Hematopoietic multipotent progenitor cell treated with erythropoietin and hydrocortisone succinate and interleukin-3 and kit ligand, for 6 days (in vitro differentiated cells): Measurements from ENCODE around the gene FUT9.
"Not testable (repeated sequence)": the region's sequence is repeated elsewhere in the genome, so short reads cannot be mapped to it uniquely, and the experiment has no call there.

Experiments used
- DNase-seq: peaks from one replicate; pipeline ENCODE4 v3.0.0-alpha.2; 2015

FUT9 gene

GRCh38 chr6:96194675-96195074 lies 178.9 kb downstream of the FUT9 start:
- DNase-seq = no peak

- DNase-seq = no peak
These were observed 179.5 kb downstream of the FUT9 start for GRCh38 chr6:96195272-96195671.

DNA sequence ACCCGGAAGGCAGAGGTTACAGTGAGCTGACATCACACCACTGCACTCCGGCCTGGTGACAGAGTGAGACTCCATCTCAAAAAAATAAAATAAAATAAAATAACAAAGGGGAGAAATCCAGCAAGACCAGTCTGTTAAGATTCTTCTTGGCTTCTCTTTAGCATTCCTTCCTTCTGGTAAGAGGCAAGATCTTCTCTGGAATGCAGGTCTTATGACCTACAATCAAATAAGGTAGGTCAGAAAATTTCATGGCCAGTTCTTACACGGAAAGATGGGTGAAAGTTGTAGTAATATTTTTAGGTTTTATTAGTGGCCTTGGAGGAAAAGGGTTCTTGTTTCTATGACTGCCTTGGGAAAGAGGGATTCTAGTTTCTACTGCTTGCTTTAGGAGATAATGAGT lies 180.9 kb downstream of the FUT9 start:
- DNase-seq = no peak

DNA sequence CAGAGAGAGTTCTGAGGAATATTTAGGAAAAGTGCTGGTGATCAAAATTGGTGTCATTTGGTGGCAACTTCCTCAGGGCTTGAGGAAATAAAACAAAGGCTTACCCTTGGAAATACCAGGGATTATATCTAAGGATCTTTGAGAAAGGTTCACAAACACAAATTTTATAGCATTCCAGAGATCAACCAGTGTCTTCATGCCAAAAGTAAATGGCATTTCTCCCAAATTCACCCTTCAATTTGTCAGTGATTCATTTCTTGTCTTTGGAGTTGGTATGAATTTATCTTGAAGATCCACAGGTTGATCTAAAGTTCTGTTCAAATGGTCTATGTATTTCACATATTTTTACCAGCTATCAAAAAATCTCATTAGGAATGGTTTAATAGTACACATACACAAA lies 181.5 kb downstream of the FUT9 start:
- no peak for DNase-seq

- DNase-seq = no peak
These were observed 186.8 kb downstream of the FUT9 start for GRCh38 chr6:96202571-96202970.

GRCh38 chr6:96211341-96211740 lies 195.6 kb downstream of the FUT9 start:
- DNase-seq = no peak

DNA sequence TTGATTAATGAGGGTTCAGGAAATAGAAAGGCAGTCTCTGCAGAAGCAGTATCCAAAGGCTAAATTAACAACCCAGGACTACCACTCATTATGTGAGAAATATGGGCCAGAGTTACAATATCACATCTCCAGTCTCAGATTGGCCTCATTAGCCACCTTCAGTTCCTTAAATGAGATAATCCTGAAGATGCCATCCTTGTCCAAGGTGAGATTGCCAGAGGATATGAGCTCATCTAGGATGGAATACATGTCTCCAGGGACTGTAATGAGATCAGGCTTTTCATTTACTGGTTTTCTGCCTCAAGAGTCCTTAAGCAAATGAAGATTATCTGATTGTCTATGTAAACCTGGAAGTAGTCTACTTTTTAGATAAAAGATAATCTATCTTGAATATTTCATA lies 196.3 kb downstream of the FUT9 start:
- no peak for DNase-seq

DNA sequence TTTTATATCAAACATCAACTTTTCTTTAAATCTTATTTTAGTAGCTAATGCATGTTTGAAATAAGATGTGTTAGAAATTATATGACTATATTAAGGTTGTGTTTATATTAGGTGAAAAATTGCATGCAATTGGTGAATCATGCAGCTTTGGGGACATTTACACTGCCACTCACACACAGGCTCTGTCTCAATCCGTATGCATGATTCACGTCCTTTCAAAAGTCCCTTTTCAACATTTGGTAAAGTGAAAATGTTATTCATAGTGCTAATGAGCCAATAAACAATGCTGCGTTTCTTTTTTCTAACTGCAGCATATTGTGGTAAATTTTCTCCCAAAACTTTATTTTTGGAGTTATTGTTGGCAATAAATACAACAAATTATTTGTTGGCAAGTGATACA lies 198.0 kb downstream of the FUT9 start:
- no peak for DNase-seq

GRCh38 chr6:96223695-96224094 lies 207.9 kb downstream of the FUT9 start:
- DNase-seq = no peak

GRCh38 chr6:96227135-96227534 lies 211.4 kb downstream of the FUT9 start:
- DNase-seq = no peak

DNA sequence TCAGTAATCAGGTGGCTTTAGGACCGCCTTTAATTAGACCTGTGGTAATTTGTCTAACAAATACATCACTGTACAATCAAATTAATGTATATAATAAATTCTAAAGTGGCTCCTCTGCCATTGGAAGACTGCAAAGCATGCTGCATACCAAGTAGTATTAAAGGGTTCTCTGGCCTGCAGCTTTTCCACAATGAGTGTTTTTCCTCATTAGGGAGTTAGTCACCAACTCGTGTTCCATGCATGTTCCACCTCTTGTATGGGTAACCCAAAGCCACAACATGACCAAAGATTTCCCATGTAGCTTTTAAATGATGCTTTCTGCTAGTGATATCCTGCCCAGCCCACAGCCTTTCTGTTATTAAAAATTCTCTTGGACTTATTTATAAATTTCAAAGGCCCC lies 218.7 kb downstream of the FUT9 start:
- no peak for DNase-seq

GRCh38 chr6:96235927-96236326 lies 220.2 kb downstream of the FUT9 start:
- DNase-seq = no peak

GRCh38 chr6:96236471-96236870 lies 220.7 kb downstream of the FUT9 start:
- no peak for DNase-seq

DNA sequence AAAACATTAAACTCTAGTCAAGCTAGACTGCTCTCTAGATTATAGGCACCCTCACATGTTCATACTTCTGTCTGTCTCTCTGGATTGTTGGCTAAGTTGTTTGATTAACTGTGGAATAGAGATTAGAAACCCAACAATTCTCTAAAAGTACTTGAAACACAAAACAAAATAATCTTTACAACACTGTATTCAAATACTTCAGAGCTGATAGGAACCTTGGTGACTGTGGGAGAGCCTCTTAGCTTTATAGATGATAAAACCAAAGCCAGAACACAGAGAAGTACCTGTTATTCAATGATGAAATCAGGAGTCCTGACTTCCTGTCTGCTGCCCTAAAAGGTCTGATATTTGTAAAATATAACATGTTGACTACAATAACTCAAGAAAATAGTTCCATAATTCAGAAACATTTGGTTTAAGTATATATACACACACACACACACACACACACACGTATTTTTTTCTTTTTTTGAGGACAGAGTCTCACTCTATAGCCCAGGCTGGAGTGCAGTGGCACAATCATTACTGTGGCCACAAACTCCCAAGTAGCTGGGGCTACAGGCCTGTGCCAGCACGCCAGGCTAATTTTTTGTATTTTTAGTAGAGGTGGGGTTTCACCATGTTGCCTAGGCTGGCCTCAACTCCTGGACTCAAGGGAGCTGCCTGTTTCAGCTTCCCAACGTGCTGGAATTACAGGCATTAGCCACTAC lies 222.0 kb downstream of the FUT9 start:
- DNase-seq = no peak

DNA sequence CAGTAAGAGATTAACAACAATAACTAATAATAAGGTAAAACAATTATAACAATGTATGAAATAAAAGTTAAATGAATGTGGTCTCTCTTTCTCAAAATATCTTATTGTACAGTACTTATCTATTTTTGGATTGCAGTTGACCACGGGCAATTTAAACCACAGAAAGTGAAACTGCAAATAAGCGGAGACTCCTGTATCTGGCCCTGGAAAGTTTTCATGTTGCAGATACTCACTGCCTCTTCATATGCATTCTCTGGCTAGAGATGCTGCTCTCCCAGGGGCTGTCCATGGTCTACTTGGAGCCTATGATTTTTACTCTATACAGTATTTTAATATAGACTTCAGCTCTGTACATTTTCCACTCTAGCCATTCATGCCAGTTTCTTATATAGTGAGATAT lies 230.8 kb downstream of the FUT9 start:
- DNase-seq = no peak

DNA sequence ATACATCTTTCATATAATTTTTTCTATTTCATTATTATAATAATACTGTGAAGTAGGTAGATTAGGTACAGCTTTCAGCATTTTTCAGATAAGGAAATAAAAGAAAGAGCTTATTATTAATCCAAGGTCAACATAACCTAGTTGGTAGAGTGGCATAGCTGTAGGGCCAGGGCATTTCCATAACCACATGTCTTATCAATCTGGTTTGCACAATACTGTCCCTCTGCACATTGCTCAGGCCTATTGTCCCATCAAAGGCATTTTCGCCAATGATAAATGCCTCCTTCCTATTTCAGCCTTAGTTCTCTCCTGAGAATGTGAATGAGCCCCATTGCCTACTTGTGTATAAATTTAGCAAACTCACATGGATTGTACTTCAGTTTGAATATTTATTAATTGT lies 234.0 kb downstream of the FUT9 start:
- DNase-seq = no peak

DNA sequence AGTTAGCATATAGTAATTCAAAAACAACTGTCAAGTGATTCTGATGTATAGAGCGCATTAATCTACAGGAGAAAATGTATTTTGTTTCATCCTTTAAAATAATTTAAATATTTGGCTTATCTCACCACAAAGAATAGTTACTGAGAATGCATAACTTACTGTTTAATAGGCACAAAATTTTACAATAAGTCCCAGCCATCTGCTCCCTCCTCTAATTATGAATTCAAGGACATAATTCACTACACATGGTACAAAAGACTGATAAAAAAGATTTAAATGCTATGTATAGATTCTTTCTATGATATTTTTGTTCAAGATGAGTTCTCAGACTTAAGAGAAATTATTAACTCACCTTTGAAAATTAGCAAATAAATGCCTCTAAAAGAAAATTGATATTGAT lies 242.0 kb downstream of the FUT9 start:
- DNase-seq = no peak

- not testable (repeated sequence) for DNase-seq
These were observed 245.1 kb downstream of the FUT9 start for GRCh38 chr6:96260787-96261430.
